TTC549 (cell line): Measurements from ENCODE around the gene PODN.

Experiments
- FAIRE-seq: peaks from 2 replicates; lab custom pipeline; 2012; peaks lifted over from hg19 to GRCh38; lab: Jason Lieb, UNC

Gene PODN

GRCh38 chr1:53074313-53075154, 12.5 kb downstream of the PODN start:
- FAIRE-seq = no peak

- no peak for FAIRE-seq
These were observed 13.2 kb downstream of the PODN start for GRCh38 chr1:53075206-53075605.

- no peak for FAIRE-seq
These were observed 13.7 kb downstream of the PODN start for GRCh38 chr1:53075761-53076163.

- FAIRE-seq = no peak
These were observed 14.2 kb downstream of the PODN start for GRCh38 chr1:53076165-53076564.

GRCh38 chr1:53076721-53077598, 14.9 kb downstream of the PODN start:
- no peak for FAIRE-seq

- FAIRE-seq = no peak
These were observed 15.6 kb downstream of the PODN start for GRCh38 chr1:53077599-53077965.

GRCh38 chr1:53078333-53079101, 16.5 kb downstream of the PODN start:
- FAIRE-seq = no peak

- FAIRE-seq = no peak
These were observed 17.2 kb downstream of the PODN start for GRCh38 chr1:53079251-53079650.

GRCh38 chr1:53080041-53080440, 18.0 kb downstream of the PODN start:
- no peak for FAIRE-seq

GRCh38 chr1:53080769-53081168, 18.8 kb downstream of the PODN start:
- no peak for FAIRE-seq

- FAIRE-seq = no peak
These were observed 19.5 kb downstream of the PODN start for GRCh38 chr1:53081384-53082066.

GRCh38 chr1:53082826-53083455, 20.9 kb downstream of the PODN start:
- no peak for FAIRE-seq

GRCh38 chr1:53083636-53084588, 21.9 kb downstream of the PODN start:
- no peak for FAIRE-seq

- FAIRE-seq = no peak
These were observed 22.6 kb downstream of the PODN start for GRCh38 chr1:53084589-53084971.

GRCh38 chr1:53085405-53085804, 23.4 kb downstream of the PODN start:
- no peak for FAIRE-seq

- no peak for FAIRE-seq
These were observed 24.6 kb downstream of the PODN start for GRCh38 chr1:53086491-53087070.

GRCh38 chr1:53087332-53088285, 25.6 kb downstream of the PODN start:
- no peak for FAIRE-seq

GRCh38 chr1:53088616-53089300, 26.7 kb downstream of the PODN start:
- FAIRE-seq = no peak
